ENCODE results near the gene SLC34A3.

- TF ChIP-seq CTCF (IDR thresholded peaks at IDR 0.05; ENCODE audit: low read depth, low read length): no peak
- TF ChIP-seq EZH2phosphoT487 (IDR thresholded peaks at IDR 0.05; ENCODE audit: low read depth): no peak
Measured at GRCh38 chr9:137228506-137228967, 2.2 kb upstream of the SLC34A3 start.

Measured in OCI-LY3 (cell line).